ENCODE measurements around the gene ZBTB46.
A peak's percentile ranks its signal among the peaks of the same experiment; 100 is the strongest.

The ZBTB46 gene

GRCh38 chr20:63767886-63768285, 63.2 kb downstream of the ZBTB46 start:
- DNase-seq (ENCODE audit: low spot score) = no peak

GRCh38 chr20:63767456-63767855, 63.6 kb downstream of the ZBTB46 start:
- DNase-seq (ENCODE audit: low spot score) = no peak

- no peak for DNase-seq (ENCODE audit: low spot score)
Observed at GRCh38 chr20:63766695-63767426, 64.2 kb downstream of the ZBTB46 start.

GRCh38 chr20:63765902-63766301, 65.2 kb downstream of the ZBTB46 start:
- DNase-seq (ENCODE audit: low spot score) = no peak

GRCh38 chr20:63765082-63765873, 65.8 kb downstream of the ZBTB46 start:
- no peak for DNase-seq (ENCODE audit: low spot score)

- no peak for DNase-seq (ENCODE audit: low spot score)
Observed at GRCh38 chr20:63759377-63759901, 71.6 kb downstream of the ZBTB46 start.

GRCh38 chr20:63758152-63758551, 72.9 kb downstream of the ZBTB46 start:
- DNase-seq (ENCODE audit: low spot score) = no peak

- no peak for DNase-seq (ENCODE audit: low spot score)
Observed at GRCh38 chr20:63756648-63756991, 74.4 kb downstream of the ZBTB46 start.

- DNase-seq (ENCODE audit: low spot score) = no peak
Observed at GRCh38 chr20:63755933-63756647, 75.0 kb downstream of the ZBTB46 start.

- no peak for DNase-seq (ENCODE audit: low spot score)
Observed at GRCh38 chr20:63754008-63754407, 77.1 kb downstream of the ZBTB46 start.

- no peak for DNase-seq (ENCODE audit: low spot score)
Observed at GRCh38 chr20:63753381-63753780, 77.7 kb downstream of the ZBTB46 start.

- DNase-seq (ENCODE audit: low spot score) = peak; percentile 80
Observed at GRCh38 chr20:63752411-63753101, 78.5 kb downstream of the ZBTB46 start.

GRCh38 chr20:63751471-63752271, 79.4 kb downstream of the ZBTB46 start:
- DNase-seq (ENCODE audit: low spot score) = peak; percentile 24

- DNase-seq (ENCODE audit: low spot score) = no peak
Observed at GRCh38 chr20:63750807-63751470, 80.1 kb downstream of the ZBTB46 start.

- DNase-seq (ENCODE audit: low spot score) = no peak
Observed at GRCh38 chr20:63749597-63750508, 81.2 kb downstream of the ZBTB46 start.

- no peak for DNase-seq (ENCODE audit: low spot score)
Observed at GRCh38 chr20:63748934-63749270, 82.2 kb downstream of the ZBTB46 start.

GRCh38 chr20:63748070-63748933, 82.8 kb downstream of the ZBTB46 start:
- no peak for DNase-seq (ENCODE audit: low spot score)

- no peak for DNase-seq (ENCODE audit: low spot score)
Observed at GRCh38 chr20:63747622-63748069, 83.4 kb downstream of the ZBTB46 start.
